HG03135 (cell line): ENCODE results near the gene ZCCHC2.

Source experiments
- ATAC-seq: cut with Tn5 transposase; IDR thresholded peaks from one replicate; pipeline ENCODE4 v1.9.1; 2021; ENCODE audit warnings: mild to moderate bottlenecking, moderate library complexity; ENCODE audit not compliant: unreplicated experiment

ZCCHC2 gene

DNA sequence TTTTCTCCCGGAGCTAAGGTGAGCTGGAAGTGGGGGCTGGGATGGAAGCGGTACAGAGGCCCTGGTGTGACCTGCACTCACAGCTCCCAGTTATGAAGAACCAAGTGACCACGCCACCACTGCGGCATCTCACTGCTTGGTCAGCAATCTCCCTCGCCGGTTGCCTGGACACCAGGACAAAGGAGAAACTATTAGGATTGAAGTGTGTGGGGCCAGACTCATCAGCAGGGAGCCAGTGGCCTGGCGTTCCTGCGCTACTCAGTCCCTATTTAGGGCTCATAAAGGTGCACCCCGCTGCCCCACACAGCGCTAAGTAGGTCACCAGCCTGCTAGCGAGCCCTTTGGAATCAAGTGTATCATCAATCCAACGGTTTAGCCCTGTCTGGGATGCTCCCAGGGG lies 82.9 kb downstream of the ZCCHC2 start:
- ATAC-seq, result no peak

DNA sequence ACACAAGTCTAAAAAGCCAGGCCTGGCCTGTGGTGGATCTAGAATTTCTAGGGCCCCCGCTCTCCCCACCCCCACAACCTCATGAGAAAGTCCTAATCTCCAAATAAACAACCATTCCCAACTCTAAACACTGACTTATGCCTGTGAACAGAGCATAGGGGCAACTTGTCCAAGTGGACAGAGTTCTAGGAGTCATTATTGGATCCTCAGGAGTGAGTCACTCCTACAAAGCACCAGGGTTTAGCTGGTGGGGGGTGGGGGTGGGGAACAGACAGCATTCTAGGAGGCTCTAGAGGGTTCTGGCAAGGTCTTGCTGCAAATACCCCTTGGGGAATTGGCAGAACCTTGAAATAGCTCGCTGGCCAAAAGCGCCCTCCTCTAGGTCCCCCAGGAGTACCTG lies 83.3 kb downstream of the ZCCHC2 start:
- ATAC-seq, result no peak

DNA sequence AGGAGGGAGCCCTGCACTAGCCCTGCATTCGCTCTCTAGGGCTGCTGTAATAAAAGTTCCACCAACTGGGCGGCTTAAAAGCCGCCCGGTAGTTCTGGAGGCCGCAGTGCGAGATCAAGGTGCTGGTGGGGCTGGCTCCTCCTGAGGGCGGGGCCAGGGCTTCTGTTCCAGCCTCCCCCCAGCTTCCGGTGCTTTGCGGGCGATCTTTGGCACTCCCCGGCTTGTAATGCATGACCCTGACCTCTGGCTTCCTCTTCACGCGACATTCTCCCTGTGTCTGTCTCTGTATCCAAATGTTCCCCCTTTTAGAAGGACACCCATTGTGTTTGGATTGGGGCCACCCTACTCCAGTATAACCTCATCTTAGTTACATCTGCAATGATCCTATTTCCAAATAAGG lies 84.5 kb downstream of the ZCCHC2 start:
- no peak for ATAC-seq

DNA sequence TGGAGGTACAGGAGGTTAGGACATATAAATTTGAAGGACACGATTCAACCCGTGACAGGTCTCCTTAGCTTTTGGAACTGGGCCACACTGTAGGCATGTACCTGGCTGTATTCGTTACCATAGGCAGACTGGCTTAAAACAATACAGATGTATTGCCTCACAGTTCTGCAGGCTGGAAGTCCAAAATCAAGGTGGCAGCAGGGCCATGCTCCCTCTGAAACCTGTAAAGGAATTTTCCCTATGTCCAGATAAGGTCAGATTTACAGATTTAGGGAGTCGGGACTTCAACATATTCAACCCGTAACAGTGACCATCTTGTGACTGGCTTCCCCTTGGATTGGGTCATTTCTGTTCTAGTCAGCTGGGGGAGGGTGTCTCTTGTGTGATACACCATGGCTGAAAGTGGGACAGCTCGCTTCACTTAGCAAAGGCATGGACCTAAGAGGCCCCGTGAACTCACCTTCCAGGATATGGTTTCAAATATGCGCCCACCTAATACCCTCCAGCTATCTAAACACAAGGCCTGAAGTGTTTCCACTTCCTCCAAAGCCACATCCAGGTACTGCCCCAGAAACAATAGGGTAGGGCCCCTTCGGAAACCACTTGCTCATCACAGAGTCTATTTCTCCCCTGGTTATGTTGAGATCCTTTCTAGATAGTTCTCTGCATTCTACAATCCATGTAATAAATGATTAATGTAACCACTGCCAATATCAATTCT lies 85.0 kb downstream of the ZCCHC2 start:
- ATAC-seq, result no peak

DNA sequence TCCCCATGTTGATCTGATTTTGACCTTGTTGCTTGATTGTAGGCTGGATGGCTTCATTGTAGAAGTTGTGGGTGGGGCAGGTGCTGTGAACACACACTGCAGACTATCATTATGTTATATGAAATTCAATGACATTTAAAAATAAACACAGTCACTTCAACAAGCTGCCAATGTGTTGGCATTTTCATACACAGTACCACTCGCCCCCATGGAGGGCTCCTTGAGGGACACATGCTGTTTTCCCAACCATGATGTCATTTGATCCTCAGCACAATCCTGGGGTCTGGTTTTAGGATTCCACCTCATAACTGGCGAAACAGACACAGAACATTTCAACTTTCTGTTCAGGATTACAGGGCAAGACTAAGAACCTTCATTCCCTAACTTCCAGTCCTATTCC lies 86.9 kb downstream of the ZCCHC2 start:
- no peak for ATAC-seq

DNA sequence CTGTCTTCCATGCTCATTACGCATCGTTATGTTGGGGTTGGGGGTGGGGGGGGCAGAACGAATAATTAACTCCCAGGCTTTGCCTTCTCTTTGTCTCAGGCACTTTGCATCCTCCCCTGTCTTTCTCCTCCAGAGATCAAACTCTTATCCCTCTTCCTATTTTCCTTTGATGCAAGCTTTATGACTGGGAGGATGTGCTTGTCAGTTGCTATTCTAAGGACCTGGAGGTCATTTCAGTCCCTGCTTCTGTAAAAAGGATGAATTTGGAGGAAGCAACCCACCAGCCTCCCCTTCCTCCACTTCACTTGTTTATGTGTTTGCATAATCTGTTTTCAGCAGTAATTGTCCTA lies 87.5 kb downstream of the ZCCHC2 start:
- ATAC-seq, result no peak

DNA sequence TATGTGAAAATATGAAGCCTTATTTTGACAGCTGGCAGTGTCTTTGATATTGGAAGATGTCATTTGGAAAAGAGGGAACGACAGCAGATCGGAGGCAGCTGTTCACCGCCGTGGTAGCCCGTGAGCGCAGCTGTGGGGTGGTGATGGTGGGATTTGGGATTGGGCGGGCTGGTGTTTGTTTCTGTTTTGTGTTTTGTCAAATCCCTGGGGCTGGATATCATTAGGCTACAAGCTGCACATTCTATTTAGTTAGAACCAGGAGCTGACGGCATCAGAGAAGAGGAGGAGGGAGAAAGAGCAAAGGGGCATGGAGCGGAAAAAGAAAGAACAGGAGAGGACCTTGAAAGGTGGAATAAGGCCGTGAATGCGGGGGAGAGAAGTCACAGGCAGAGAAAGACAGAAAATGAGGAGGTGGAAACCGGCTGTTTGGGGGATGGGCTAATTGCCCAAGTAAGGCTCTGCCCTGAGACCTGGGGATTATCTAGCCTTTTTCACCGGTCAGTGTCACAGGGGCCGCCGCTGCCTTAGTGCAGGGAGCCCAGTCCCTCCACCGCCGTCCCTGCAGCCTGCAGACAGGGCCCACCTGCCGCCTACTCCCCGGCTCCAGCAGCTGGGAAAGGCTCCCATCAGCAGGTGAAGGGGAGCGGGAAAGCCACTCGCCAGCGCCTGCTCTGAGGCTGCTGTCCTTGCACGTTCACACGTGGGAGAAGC lies 88.0 kb downstream of the ZCCHC2 start:
- ATAC-seq, result no peak

DNA sequence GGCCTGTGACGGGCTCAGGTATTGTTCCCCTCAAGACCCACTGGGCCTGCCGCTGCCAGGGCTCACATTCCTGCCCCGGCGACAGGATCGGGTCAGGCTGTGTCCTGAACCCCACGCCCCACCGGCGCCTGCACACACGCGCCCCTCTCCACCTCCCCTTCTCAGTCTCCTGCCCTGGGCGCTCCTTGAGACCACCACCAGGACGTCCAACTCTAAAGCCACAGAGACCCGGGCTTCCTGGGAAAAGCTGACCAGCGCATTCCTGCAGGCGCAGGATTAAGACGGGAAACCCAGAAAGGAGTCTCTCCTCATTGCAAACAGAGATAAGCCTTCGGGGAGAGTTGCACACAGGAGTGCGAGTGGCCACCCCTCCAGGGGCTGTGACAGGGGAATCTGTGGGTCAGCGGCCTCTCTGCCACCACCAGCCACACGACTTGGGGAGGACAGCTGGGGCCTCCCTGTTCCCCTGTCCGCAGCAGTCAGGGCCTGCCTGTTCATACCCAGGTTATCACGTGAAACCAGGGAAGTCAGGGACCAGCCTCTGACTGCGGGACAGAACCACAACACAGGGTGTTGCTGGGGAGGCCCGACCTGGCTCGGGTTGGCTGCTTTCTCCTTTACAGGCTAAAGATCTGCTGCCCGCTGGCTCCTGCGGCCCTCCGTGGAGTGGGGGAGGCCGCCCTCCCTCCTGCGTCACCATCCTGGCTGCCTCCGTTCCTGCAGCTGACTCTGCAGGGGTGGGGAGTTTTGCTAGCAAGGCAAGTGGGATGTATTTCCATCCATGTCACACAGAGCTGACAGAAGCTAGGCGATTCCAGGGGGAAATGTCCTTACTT lies 88.8 kb downstream of the ZCCHC2 start:
- no peak for ATAC-seq

DNA sequence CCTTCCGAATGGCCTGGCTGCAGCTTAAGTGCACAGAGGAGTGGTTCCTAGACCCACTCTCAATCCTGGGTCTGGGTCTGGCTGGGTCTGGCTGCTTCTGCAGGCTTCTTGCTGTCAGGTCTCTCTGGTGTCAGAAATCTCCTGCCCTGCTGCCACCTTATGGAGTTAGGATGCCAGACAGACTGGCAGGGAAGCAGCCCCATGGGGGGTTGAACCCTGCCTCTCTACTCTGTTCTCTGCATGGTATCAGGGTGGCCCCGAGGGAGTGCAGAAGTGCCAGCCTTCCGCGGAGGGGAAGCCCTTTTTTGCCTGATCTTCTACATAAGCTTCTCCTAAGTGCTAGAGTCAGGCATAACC lies 89.4 kb downstream of the ZCCHC2 start:
- ATAC-seq, result no peak

DNA sequence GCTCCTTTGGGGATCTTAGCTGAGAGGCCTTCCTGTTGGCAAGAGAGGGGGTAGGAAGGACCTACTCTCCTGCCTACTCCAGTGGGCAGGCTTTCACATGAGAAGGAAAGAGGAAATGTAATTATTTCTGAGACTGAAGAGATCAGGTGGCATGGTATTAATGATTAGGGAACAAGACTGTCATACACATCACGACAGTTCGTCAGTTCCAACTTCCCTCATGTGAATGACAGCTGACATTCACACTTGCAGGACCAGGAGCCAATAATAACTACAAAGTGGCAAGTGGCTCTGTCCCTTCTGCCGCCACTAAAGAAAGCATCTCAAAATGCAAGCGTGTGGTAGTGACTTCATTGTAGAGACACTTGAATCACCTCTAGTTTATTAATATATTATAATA lies 90.0 kb downstream of the ZCCHC2 start:
- ATAC-seq, result no peak

DNA sequence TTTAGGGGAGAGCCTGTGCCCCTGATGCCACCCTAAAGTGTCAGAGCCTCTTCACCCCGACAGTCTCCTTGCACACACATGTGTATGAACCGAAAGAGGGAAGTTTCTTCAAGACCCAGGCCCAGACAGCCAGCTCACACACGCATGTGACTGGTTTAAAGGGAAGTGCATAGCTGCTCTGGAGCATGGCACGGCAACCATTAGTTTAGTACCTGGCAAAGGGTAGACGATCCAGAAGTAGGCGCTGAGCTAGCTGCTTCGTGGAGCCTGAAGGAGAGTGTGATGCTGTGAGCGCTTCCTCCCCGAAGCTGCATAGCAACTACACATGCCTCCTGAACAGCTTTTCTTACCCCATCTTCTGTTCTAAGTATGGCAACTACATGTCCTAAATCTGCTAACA lies 91.7 kb downstream of the ZCCHC2 start:
- ATAC-seq, result no peak

DNA sequence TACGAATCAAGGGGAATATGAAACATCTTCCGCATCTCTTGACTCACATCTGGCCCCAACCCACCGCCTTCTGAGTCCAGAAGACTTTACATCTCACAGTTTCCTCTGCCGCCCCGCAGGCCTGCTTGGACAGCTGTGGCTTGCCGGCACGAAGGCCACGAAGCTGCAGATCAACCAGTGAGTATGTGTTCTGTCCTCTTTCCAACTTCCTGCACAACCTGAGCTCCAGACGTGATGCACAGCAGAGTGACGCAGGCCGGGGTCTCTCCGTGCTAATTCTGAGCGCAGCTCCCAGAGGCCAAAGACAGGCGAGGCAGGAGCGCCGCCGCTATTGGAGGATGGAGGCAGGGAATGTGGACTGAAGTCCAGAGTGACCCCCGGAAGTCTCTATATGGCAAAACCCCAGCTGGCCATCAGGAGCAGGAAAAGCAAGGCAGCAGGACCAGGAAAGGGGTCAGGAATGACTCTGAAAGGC lies 93.5 kb downstream of the ZCCHC2 start:
- ATAC-seq, result no peak

DNA sequence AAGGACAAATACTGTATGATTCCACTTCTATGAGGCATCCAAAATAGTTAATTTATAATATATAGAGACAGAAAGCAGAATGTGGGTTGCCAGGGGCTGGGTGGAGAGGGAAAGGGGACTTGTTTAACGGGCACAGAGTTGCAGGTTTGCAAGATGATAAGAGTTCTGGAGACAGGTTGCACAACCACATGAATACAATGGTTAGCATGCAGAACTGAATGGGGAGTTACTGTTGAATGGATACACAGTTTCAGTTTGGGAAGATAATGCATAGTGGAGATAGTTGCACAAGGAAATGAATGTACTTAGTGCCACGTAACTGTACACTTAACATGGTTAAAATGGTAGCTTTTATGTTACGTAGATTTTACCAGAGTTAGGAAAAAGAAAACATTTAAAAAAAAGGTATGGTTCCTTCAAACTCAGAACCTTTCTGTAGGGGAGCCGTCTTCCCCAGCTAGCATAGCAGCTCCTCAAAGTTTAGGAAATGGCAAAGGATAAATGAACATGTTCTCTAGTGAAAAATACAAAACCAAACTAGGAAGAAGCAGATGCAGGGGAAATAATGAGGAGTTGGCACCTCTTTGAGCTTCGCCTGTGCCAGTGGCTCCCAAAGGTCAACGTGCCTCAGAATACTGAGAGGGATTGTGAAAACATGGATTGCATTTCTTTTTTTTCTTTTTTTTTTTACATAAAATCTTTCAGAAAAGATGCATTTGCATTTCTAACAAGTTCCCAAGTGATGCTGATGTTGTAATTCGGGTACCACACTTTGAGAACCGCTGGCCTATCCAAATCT lies 95.2 kb downstream of the ZCCHC2 start:
- ATAC-seq, result no peak

DNA sequence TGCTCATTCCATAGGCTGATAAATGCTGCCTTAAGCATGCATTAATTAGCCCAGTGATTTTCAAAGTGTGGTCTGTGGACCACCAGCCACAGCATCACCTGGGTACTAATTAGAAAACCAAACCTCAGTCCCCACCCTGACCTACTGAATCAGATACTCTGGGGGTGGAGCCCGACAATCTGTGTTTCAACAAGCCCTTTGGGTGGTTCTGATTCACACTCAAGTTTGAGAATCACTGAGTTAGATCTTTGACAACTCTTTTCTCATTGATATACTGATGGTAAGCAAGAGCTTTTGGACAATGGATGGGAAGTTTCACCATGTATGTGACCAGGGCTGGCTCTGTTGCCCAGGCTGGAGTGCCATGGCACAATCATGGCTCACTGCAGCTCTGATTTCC lies 95.9 kb downstream of the ZCCHC2 start:
- no peak for ATAC-seq

DNA sequence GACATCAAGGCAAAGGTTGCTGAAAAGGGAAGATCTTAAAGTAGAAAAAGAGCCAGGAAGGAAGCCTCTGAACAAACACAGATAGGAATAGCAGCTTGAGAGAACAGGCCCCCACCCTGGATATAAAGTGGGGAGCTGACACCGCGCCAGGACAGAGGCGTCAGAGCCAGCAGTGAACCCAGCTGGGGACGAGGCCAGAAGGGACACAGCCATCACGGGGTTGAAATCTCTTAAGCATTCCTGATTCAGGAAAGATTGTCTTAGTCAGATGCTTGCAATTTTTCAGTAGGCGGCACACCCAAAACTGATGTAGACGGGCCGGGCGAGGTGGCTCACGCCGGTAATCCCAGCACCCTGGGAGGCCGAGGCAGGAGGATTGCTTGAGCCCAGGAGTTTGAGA lies 98.7 kb downstream of the ZCCHC2 start:
- no peak for ATAC-seq

DNA sequence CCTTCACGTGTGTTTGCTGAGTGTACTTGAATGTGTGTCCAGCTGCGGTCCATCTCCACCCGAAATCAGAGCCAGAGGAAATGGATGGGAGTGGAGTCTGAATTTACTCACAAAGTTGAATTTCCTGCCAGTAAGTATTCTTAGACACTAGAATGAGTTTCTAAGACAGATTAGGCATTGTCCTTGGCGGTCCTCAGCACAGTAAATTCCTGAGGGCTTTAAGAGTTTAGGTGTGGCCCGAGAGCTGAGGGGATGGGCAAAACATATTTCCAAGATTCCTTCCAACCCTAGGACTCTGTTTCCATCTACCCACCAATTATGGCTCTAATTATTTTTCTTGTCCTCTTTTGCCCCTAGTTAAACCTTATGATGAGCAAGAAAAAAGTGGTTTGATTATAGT lies 102.2 kb downstream of the ZCCHC2 start:
- ATAC-seq, result no peak
